NCI-H187 treated with DMSO at 0.1 percent for 48 hours (cell line): ENCODE results near the gene NLRP1.

Experiments used
- DNase-seq: peaks from one replicate; lab custom pipeline; 2025; lab: John Stamatoyannopoulos, UW

Gene NLRP1

DNA sequence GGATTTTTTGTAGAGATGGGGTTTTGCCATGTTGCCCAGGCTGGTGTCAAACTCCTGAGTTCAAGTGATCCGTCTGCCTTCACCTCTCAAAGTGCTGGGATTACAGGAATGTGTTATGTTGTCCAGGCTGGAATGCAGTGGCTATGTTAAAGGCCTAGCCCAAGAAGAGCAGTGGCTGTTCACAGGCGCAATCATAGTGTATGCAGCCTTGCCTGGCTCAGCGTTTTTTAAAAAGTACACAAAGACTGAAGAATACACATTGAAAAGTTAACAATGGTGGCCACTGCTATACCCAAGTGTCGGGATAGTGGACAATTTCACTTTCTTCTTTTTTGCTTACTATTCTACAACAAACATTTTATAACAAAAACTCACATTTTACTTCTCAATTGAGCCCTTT is 105.3 kb downstream of the NLRP1 start:
- no peak for DNase-seq

DNA sequence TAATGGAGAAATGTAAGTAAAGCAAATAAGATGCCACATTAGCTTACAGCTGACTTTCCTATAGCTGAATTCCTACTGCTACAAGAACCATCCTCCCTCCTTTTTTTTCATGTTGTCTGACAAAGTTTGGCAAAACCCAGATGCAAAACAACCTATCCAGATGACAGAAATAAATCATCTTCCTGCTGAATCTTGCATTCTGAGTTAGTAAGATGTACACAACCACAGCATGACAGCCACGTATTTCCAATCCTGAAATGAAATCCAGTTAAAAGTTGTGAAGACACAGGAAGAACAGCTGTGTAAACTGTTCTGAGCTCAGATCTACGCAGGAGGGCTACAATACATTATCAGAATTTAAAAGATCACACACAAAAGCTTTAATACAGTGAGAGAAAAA is 110.4 kb downstream of the NLRP1 start:
- no peak for DNase-seq

DNA sequence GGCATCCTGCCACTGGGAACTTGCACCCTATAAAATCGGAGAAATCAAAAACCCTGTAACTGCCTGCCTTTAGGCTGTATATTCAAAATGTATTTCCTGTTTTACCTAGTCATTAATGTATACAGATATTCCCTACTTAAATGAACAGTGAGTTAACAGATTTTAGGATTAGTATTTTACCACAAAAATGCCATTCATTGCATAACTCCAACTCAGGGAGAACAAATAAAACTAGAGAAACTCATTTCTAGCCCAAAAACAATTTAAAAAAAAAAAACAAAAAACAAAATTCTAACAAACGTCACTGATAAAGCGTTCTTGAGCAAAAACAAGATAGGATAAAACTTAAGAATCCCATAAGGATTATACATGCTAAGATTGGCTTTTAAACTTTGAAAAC is 111.8 kb downstream of the NLRP1 start:
- no peak for DNase-seq

DNA sequence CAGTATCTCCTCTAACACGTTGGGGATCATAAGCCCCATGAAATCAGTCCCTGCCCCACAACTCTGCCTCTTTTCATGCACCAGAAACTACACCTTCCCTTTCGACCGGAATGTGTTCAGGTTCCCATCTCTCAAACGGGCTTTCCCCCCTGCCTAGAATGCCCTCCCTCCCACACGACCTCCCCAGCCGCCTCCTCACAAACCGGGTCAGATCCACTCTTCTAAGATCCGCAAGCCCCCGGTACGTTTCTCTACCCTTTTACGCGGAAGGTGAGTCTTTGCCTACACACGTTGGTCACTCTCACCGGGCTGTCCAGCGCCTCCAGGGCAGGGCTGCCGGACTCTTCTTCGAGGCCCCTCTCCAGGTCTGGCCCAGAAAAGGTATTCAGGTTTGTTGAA is 116.2 kb downstream of the NLRP1 start:
- no peak for DNase-seq

DNA sequence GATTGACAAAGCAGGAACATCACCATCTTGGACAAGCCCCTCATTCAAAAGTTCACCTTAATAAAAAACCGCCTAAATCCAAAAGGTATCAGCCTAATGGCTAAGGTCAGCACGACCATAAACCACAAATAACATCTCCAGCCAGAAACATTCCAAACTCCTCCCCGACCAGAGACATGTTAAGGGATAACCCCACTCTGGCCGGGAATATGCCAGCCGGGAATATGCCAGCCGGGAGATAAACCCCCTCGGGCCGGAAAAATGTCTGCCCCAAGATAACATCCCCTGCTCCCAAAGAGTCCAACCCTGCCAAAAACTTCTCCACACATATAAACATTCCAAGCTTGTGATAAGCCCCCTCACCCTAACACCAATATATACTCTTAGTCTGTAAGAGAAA is 116.9 kb downstream of the NLRP1 start:
- DNase-seq = no peak

DNA sequence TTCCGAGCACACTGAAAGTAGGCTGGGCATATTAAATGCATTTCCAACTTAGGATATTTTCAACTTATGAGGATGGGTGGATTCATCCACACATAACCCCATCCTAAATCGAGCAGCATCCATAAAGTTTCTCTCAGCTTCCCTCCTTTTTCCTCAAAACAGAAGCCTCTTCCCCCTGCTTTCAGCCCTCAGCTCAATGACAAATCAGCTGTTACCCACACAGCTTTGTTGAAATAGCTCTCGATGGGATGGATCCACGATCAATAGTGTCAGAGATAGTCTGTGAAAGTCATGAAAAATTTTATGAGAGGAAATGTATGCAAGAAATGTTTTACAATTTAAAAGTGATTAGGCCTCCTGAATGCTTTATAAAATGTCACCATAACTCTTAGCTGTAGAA is 118.0 kb downstream of the NLRP1 start:
- DNase-seq = no peak

DNA sequence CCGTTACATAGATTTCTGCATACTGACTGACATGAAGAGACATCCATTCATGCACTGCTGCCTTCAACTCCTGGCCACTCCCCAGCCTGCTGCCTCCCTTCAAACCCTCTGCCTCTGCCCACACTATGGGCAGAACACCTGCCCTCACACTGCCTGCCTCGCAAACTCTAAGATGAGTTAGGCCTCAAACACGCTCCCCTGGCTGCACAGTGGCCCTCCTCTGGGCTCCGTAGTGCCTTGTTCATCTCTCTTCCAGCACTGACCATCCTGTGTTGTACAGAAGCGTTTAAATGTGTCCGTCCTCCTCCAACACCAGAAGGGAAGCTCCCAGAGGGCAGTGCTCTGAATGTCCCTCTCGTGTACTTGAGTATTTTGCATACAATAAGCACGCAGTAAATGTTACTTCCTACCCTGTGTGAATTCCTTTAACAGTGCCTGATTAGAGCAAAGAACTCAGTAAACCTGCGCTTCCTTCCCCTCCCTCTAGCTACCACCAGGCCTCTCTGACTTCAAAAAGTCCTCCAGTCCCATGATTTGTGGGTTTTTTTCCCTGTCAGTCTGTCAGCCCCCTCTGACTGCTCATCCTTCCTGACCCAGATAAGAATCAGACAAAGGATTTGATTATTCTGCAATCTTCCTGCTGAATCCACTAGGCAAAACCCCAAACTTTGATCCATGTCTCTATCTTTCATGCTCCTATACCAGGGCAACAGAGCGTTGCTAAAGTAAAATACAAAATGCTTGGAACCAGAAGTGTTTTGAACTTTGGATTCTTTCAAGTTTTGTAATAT is 119.4 kb downstream of the NLRP1 start:
- DNase-seq = no peak
